Immature natural killer cell (primary cell): ENCODE results near the gene STK11. TPM values are rescaled to one million over a fixed set of nuclear protein-coding genes. Genes with fewer than 3 reads are reported as not detected.

Experiments
- DNase-seq, 3 donors: peaks; one replicate each; pipeline ENCODE4 v3.0.0; 2022; ENCODE audit warnings: mixed read lengths in 1 of 3
- H3K27ac Mint-ChIP-seq, 6 donors: one replicate each; pipeline ENCODE4 v1.8.0; 2020; ENCODE audit warnings: mixed read lengths in 6 of 6, mild to moderate bottlenecking in 5 of 6, inconsistent platforms in 4 of 6, moderate library complexity in 3 of 6
- H3K27me3 Mint-ChIP-seq, 3 donors: one replicate each; pipeline ENCODE4 v1.8.0; 2020 to 2021; ENCODE audit warnings: low read depth in 3 of 3, mild to moderate bottlenecking in 3 of 3, mixed read lengths in 3 of 3, moderate library complexity in 3 of 3, inconsistent platforms in 1 of 3
- H3K36me3 Mint-ChIP-seq, 3 donors: one replicate each; pipeline ENCODE4 v1.8.0; 2020; ENCODE audit warnings: mixed read lengths in 3 of 3, inconsistent platforms in 2 of 3, mild to moderate bottlenecking in 2 of 3
- H3K4me1 Mint-ChIP-seq, 2 donors: one replicate each; pipeline ENCODE4 v1.8.0; 2020; ENCODE audit warnings: inconsistent platforms in 2 of 2, mild to moderate bottlenecking in 2 of 2, mixed read lengths in 2 of 2, moderate library complexity in 1 of 2
- H3K4me3 Mint-ChIP-seq, 5 donors: one replicate each; pipeline ENCODE4 v1.8.0; 2020; ENCODE audit warnings: mild to moderate bottlenecking in 5 of 5, mixed read lengths in 5 of 5, inconsistent platforms in 3 of 5, moderate library complexity in 3 of 5
- H3K9me3 Mint-ChIP-seq, 6 donors: one replicate each; pipeline ENCODE4 v1.8.0; 2020; ENCODE audit warnings: mild to moderate bottlenecking in 6 of 6, mixed read lengths in 6 of 6, inconsistent platforms in 4 of 6, moderate library complexity in 3 of 6
- polyA plus RNA-seq, 3 donors: library from polyadenylated mRNA; unstranded; fragments of 300-500 nt; fragmentation: Illumina TruSeq; gene quantifications; one replicate each; pipeline ENCODE4 v1.2.3, GENCODE V29; 2021

STK11 gene
- polyA plus RNA-seq, 3 donors from 2014 or later, result 10.8 to 14.5 (median 11.7) TPM

DNA sequence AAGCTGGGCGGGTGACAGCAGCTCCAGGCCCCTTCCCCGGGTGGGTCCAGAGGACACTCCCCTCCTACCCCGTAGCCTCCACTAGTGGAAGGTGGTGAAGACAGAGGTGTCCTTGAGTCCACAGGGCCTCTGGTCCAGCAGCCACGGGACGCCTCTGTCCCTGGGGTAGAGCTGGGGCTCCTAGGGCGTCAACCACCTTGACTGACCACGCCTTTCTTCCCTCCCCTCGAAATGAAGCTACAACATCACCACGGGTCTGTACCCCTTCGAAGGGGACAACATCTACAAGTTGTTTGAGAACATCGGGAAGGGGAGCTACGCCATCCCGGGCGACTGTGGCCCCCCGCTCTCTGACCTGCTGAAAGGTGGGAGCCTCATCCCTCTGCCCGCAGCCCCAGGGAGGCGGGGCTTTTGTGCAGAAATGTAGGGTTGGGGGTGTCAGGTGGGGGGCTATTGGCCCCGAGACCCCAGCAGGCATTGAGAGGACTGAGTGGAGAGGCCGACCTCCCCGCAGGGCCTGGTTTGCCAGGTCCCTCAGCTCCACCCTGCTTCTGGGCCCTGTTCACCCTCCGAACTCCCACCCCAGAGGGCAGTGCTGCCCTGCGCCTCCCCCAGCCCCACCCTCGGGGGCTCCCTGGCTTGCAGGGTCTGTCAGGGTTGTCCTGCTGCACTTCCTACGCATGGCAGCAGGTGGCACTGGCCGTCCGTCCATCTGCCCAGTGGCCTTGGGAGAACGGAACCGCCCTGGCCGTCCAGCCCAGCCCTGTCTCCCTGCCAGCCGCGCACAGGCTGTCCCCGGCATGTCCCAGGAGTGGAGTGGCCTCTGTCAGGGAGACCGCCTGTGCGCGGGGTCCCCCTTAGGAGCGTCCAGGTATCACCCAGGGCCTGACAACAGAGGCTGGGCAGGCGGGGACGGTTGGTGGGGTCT lies 15.7 kb downstream of the STK11 start:
- H3K4me1 Mint-ChIP-seq, result peaks cover 0 to 2% of the 10 kb centered on the region in 2 donors
- no peak for DNase-seq
- no peaks in the 10 kb centered on the region for H3K36me3 Mint-ChIP-seq
- H3K9me3 Mint-ChIP-seq, result no peaks in the 10 kb centered on the region
- H3K4me3 Mint-ChIP-seq, result no peak overlapping the region
- no peak overlapping the region for H3K27ac Mint-ChIP-seq
- H3K27me3 Mint-ChIP-seq, result no peaks in the 10 kb centered on the region

DNA sequence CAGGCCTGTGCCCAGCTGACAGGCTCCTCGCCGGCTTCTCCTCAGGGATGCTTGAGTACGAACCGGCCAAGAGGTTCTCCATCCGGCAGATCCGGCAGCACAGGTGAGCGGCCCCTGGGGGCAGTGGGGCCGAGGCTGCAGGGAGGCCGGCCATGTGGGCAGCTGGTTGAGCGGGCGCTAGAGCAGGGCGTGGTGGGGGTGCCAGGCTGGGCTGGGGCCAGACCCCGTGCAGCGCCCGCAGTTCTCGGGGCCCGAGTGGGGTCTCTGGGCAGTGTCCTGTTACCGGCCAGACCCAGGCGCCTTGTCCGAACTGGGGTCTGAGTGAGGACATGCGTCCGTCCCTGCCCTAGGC lies 16.3 kb downstream of the STK11 start:
- Mint-ChIP-seq H3K27me3 (no peaks in the 10 kb centered on the region), H3K4me3 (no peak overlapping the region), H3K36me3 (no peaks in the 10 kb centered on the region), H3K9me3 (no peaks in the 10 kb centered on the region), H3K4me1 (peaks cover 0 to 2% of the 10 kb centered on the region in 2 donors), H3K27ac (no peak overlapping the region)
- DNase-seq, result no peak

DNA sequence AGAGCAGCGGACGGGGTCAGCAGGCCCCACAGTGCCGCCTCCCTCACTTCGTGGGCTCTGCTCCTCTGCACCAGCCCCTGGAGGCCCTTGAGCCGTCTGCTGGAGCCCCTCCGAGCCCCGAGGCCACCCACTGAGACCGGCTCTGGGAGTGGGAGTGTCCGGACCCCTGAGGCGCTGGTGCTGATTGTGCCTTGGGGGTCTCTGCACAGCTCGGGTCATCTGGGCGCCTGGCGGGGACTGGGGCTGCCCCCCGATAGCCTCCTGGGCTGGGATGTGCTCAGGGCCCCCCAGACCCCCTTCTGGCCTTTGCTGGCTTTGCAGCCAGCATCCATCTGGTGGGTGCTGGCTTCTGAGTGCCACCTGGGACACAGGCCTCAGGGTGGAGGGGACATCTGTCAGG lies 16.8 kb downstream of the STK11 start:
- H3K9me3 Mint-ChIP-seq, result no peaks in the 10 kb centered on the region
- no peak overlapping the region for H3K4me3 Mint-ChIP-seq
- no peaks in the 10 kb centered on the region for H3K36me3 Mint-ChIP-seq
- no peak overlapping the region for H3K27ac Mint-ChIP-seq
- no peaks in the 10 kb centered on the region for H3K27me3 Mint-ChIP-seq
- H3K4me1 Mint-ChIP-seq, result peaks cover 0 to 2% of the 10 kb centered on the region in 2 donors
- DNase-seq, result no peak

DNA sequence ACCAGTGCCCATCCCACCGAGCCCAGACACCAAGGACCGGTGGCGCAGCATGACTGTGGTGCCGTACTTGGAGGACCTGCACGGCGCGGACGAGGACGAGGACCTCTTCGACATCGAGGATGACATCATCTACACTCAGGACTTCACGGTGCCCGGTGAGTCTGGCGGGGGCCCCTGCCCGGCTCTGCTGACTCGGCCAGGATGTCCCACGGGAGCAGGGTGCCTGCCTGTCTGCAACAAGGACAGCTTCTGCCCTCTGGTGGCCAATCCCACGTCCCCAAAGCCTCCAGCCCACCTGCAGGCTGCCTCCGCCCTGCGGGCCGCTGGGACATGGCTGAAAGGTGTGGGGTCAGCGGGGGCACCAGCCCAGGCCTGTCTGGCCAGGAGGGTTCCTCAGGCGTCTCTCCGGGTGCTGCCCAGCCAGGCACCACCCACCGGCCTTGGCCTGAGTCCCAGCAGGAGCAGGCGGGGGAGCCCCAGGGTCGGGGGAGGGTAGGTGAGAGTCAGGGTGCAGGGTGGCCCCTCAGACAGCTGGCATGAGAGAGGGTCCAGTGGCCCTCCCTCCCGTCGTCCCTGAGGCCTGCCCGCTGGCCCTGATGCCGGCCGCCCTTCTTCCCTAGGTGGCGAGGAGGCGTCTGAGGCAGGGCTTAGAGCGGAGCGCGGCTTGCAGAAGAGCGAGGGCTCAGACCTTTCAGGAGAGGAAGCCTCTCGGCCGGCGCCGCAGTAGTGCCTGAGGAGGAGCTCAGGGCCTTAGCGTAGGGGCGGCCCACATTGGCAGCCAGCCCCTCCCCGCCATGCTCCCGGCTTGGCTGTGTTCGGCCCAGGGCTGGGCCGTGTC lies 17.7 kb downstream of the STK11 start:
- Mint-ChIP-seq H3K27ac (no peak overlapping the region), H3K4me3 (no peak overlapping the region), H3K36me3 (no peaks in the 10 kb centered on the region), H3K4me1 (no peaks in the 10 kb centered on the region), H3K9me3 (no peaks in the 10 kb centered on the region), H3K27me3 (no peaks in the 10 kb centered on the region)
- no peak for DNase-seq

DNA sequence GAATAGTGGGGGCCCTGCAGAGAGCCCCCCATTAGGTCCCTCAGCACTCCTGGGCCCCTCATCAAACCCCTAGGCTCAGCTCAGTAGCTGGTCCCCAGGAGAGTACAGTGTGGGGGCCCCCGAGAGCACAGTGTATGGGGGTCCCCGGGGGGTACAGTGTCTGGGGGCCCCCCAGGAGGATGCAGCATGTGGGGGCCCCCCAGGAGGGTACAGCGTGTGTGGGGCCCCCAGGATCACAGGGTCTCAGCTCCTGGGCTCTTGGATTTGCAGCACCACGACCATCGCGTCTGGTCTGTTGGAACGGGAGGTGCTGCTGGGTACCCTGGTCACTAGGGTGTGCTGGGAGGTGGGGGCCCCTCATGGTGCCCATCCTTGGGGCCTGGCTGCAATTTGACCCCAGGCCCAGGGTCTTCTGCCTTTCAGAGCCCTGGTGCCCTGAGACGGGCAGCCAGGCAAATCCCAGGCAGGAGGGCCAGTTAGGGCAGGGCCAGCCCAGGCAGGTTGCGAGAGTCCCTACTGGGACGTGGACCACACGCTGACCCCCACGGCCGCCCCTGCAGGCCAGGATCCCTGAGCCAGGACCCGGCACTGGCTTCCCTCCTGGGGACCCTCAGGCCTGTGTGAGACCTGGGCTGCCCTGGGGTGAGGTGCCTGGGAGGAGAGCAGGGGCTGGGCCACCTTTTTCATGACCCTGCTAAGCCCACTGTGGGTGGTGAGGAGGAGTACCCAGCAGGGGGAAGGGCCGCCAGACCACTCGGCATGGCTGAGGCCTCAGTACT lies 18.7 kb downstream of the STK11 start:
- Mint-ChIP-seq H3K4me1 (no peaks in the 10 kb centered on the region), H3K27ac (no peak overlapping the region), H3K4me3 (no peak overlapping the region), H3K27me3 (no peaks in the 10 kb centered on the region), H3K36me3 (no peaks in the 10 kb centered on the region), H3K9me3 (no peaks in the 10 kb centered on the region)
- DNase-seq, result no peak

DNA sequence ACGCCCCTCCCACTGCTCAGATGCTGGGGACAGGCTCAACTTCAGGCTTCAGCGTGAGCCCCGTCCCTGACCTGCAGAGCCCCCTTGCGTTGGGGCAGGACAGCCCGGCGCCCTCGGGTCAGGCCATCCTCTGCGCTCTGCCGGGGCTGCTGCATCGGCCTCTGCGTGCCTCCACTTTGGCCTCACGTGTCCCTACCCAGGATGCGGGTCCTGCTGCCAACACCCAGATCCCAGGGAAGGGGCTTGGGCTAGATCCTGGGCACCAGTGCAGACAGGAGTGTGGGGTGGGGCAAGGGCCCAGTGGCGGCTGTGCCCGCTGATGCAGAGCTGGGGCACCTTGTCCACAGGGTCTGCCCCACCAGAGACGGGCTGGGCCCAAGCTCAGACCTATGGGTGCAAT lies 19.3 kb downstream of the STK11 start:
- H3K36me3 Mint-ChIP-seq, result no peaks in the 10 kb centered on the region
- H3K27ac Mint-ChIP-seq, result no peak overlapping the region
- H3K4me1 Mint-ChIP-seq, result no peaks in the 10 kb centered on the region
- H3K4me3 Mint-ChIP-seq, result no peak overlapping the region
- no peak for DNase-seq
- no peaks in the 10 kb centered on the region for H3K9me3 Mint-ChIP-seq
- no peaks in the 10 kb centered on the region for H3K27me3 Mint-ChIP-seq

DNA sequence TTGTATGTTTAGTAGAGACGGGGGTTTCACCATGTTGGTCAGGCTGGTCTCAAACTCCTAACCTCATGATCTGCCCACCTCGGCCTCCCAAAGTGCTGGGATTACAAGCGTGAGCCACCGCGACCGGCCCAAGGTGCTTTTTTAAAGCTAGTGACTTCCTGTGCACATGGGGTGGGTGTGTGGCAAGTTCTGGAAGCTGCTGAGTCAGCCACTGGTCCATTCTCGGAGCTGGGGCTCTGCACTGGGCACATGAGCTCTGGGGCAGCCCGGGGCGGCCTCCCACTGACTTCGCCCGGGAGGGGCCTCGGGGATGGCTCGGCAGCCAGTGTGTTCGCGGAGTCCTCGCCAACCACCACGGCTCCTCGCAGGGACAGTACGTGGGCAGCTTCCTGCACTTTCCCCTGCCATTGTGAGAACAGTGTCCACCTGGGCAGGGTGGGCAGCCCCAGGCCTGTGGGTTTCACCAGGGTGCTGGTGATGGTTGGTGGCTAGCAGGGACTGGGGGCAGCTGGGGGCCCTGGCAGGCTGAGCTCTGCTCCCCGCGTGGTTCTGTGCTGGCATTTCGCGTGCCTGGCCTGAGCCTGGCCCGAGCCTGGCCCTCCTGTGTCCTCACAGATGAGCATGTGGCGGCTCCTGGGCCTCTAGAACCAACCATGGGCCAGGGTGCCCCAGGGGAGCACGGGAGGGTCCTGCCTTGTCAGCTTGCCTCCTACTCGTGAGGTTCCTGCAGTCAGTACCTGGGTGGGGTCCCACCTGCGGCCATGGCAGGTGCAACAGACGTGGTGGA lies 20.1 kb downstream of the STK11 start:
- H3K4me3 Mint-ChIP-seq, result no peak overlapping the region
- H3K27me3 Mint-ChIP-seq, result no peaks in the 10 kb centered on the region
- no peaks in the 10 kb centered on the region for H3K9me3 Mint-ChIP-seq
- H3K27ac Mint-ChIP-seq, result no peak overlapping the region
- no peaks in the 10 kb centered on the region for H3K4me1 Mint-ChIP-seq
- H3K36me3 Mint-ChIP-seq, result no peaks in the 10 kb centered on the region
- DNase-seq, result no peak

DNA sequence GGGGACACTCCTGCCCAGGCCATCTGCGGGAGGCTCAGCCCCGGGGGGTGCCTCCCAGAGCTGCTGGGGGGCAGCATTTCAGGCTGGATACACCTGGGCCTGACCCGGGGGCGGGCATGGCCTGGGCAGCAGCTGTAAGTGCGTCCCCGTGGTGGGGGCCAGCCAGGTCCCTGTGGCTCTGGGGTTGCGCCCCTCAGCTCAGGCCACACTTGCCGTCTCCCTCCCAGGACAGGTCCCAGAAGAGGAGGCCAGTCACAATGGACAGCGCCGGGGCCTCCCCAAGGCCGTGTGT lies 20.6 kb downstream of the STK11 start:
- Mint-ChIP-seq H3K27ac (no peak overlapping the region), H3K27me3 (peaks cover 0 to 1% (median 0%) of the 10 kb centered on the region in 3 donors)

DNA sequence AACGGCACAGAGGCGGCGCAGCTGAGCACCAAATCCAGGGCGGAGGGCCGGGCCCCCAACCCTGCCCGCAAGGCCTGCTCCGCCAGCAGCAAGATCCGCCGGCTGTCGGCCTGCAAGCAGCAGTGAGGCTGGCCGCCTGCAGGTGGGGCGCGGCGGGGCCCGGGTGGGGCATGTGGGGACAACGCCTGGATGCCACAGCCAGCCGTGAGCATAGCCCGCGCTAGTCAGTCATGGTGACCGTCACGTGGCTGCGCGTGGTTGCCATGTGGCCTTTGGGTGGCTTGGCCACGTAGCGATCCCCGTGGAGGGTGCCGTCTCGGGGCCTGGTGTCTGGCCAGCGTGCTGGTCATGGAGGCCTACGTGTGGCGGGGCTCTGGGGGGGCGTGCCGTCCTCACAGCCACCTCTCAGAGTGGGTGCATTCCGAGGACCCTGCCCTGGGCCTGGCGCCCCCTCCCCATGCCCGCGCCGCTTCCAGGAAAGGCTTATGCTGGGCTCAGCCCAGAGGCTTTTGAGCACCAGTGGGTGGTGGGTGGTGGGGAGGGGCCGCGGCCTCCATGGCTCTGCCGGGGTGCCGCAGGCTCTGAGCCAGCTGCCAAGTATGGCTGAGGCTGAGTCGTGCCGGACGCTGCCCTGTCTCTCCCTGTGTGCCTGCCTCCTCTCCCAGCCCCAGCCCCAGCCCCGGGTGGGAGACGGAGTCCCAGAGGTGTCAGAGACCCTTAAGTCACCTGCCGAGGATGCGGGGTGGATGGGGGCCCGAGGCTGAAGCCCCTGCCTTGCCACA lies 21.1 kb downstream of the STK11 start:
- Mint-ChIP-seq H3K36me3 (no peaks in the 10 kb centered on the region), H3K9me3 (no peaks in the 10 kb centered on the region), H3K27me3 (peaks cover 0 to 1% (median 1%) of the 10 kb centered on the region in 3 donors), H3K4me3 (no peak overlapping the region), H3K4me1 (no peaks in the 10 kb centered on the region), H3K27ac (no peak overlapping the region)
- no peak for DNase-seq

More for the DNA sequence above, 20.6 kb downstream of the STK11 start:
- Mint-ChIP-seq H3K4me3 (no peak overlapping the region), H3K36me3 (no peaks in the 10 kb centered on the region), H3K4me1 (no peaks in the 10 kb centered on the region), H3K9me3 (no peaks in the 10 kb centered on the region)
- no peak for DNase-seq

DNA sequence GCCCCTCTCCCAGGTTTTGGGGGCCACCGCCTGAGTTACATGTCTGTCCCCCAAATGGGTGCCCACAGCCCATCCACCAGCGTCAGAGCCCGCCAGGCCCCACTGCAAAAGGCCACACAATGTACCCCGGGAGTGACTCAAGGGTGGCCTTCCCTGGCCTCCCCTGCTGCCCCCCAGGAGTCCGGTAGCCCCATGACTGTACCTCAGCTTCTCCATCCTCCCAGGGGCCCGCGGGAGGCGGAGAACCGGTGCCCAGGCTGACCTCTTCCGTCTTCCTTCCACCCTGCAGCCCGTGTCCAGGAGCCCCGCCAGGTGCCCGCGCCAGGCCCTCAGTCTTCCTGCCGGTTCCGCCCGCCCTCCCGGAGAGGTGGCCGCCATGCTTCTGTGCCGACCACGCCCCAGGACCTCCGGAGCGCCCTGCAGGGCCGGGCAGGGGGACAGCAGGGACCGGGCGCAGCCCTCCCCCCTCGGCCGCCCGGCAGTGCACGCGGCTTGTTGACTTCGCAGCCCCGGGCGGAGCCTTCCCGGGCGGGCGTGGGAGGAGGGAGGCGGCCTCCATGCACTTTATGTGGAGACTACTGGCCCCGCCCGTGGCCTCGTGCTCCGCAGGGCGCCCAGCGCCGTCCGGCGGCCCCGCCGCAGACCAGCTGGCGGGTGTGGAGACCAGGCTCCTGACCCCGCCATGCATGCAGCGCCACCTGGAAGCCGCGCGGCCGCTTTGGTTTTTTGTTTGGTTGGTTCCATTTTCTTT lies 21.9 kb downstream of the STK11 start:
- Mint-ChIP-seq H3K27me3 (peaks cover 0 to 2% (median 1%) of the 10 kb centered on the region in 3 donors), H3K4me1 (no peaks in the 10 kb centered on the region), H3K9me3 (no peaks in the 10 kb centered on the region), H3K27ac (no peak overlapping the region), H3K36me3 (no peaks in the 10 kb centered on the region), H3K4me3 (no peak overlapping the region)
- no peak for DNase-seq

DNA sequence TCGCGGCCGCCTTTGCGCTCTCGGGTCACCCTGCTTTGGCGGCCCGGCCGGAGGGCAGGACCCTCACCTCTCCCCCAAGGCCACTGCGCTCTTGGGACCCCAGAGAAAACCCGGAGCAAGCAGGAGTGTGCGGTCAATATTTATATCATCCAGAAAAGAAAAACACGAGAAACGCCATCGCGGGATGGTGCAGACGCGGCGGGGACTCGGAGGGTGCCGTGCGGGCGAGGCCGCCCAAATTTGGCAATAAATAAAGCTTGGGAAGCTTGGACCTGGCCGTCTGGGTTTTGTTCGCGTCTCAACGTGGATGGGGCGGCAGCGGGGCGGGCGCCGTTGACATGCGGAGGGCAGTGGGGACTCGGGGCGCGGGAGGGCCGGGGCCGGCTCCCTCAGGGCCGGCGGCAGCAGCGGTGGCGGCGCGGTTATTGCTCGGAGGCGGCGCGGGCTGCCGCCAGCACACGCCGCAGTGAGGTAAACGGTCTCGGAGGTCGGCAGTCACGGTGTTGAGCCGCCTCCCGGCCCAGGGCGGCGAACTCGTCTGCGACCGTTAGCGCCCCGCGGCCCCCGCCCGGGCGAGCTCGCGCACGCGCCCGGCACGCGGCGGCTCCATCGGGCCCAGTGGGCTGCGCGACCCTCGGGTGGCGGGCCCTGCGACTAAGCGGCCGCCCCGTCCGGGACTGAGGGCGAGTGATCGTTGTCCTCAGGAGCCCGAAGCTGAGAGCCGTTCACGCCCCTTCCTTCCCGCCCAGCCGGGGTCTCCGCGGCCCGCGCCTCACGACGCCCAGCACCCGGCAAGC lies 22.8 kb downstream of the STK11 start:
- Mint-ChIP-seq H3K36me3 (no peaks in the 10 kb centered on the region), H3K27ac (no peak overlapping the region), H3K9me3 (no peaks in the 10 kb centered on the region), H3K4me3 (no peak overlapping the region), H3K27me3 (peaks cover 0 to 4% (median 1%) of the 10 kb centered on the region in 3 donors), H3K4me1 (no peaks in the 10 kb centered on the region)
- DNase-seq, result no peak
